Measurements from ENCODE around the gene RPEL1. TPM values are rescaled to one million over a fixed set of nuclear protein-coding genes. Genes with fewer than 3 reads are reported as not detected.
A peak's percentile ranks its signal among the peaks of the same experiment; 100 is the strongest.
"Not testable (repeated sequence)": the region's sequence is repeated elsewhere in the genome, so short reads cannot be mapped to it uniquely, and the experiment has no call there.

Gene RPEL1
- under 1 TPM in 1 of 2 donors, not detected in 1; 0.02 TPM for polyA plus RNA-seq

- H3K36me3 ChIP-seq (ENCODE audit: control insufficient read depth in 2 of 2, insufficient read depth in 2 of 2, low read length in 1 of 2); H3K27ac ChIP-seq (ENCODE audit: low read depth in 2 of 2, low read length in 1 of 2); H3K27me3 ChIP-seq (ENCODE audit: control insufficient read depth in 1 of 2, insufficient read depth in 2 of 2, low read length in 2 of 2); H3K4me1 ChIP-seq (ENCODE audit: control insufficient read depth in 2 of 2, insufficient read depth in 2 of 2, low read length in 1 of 2); H3K4me3 ChIP-seq (ENCODE audit: low read depth in 1 of 2, low read length in 2 of 2); H3K9me3 ChIP-seq (ENCODE audit: control insufficient read depth in 2 of 2, insufficient read depth in 1 of 2, low read depth in 1 of 2, low read length in 1 of 2): not testable (repeated sequence)
- 90 to 94% methylated on average over 7 of the region's 7 CpGs for WGBS, 2 donors
Measured at GRCh38 chr10:103245587-103245986, at the start of gene RPEL1. TSS of gene RPEL1 (plus strand) at chr10:103245887. CDS start at chr10:103245997, 110 bp downstream.

- WGBS, 2 donors, result 78 to 81% methylated on average over 2 of the region's 2 CpGs
- H3K4me1 ChIP-seq (ENCODE audit: control insufficient read depth in 2 of 2, insufficient read depth in 2 of 2, low read length in 1 of 2), result peaks cover 0 to 6% of the 10 kb centered on the region in 2 donors
- H3K27me3 ChIP-seq (ENCODE audit: control insufficient read depth in 1 of 2, insufficient read depth in 2 of 2, low read length in 2 of 2), result no peaks in the 10 kb centered on the region
- no peaks in the 10 kb centered on the region for H3K36me3 ChIP-seq (ENCODE audit: control insufficient read depth in 2 of 2, insufficient read depth in 2 of 2, low read length in 1 of 2)
- no peak overlapping the region for H3K4me3 ChIP-seq (ENCODE audit: low read depth in 1 of 2, low read length in 2 of 2)
- H3K27ac ChIP-seq (ENCODE audit: low read depth in 2 of 2, low read length in 1 of 2), result no peak overlapping the region
- no peaks in the 10 kb centered on the region for H3K9me3 ChIP-seq (ENCODE audit: control insufficient read depth in 2 of 2, insufficient read depth in 1 of 2, low read depth in 1 of 2, low read length in 1 of 2)
Measured at GRCh38 chr10:103196516-103196915, 49.2 kb upstream of the RPEL1 start.

- Histone ChIP-seq H3K9me3 (ENCODE audit: control insufficient read depth in 2 of 2, insufficient read depth in 1 of 2, low read depth in 1 of 2, low read length in 1 of 2) (no peaks in the 10 kb centered on the region), H3K4me3 (ENCODE audit: low read depth in 1 of 2, low read length in 2 of 2) (no peak overlapping the region), H3K27me3 (ENCODE audit: control insufficient read depth in 1 of 2, insufficient read depth in 2 of 2, low read length in 2 of 2) (no peaks in the 10 kb centered on the region), H3K4me1 (ENCODE audit: control insufficient read depth in 2 of 2, insufficient read depth in 2 of 2, low read length in 1 of 2) (peaks cover 0 to 6% of the 10 kb centered on the region in 2 donors), H3K36me3 (ENCODE audit: control insufficient read depth in 2 of 2, insufficient read depth in 2 of 2, low read length in 1 of 2) (no peaks in the 10 kb centered on the region), H3K27ac (ENCODE audit: low read depth in 2 of 2, low read length in 1 of 2) (peak overlapping the region; percentile 3 to 55)
- 80% methylated on average over 3 of the region's 3 CpGs for WGBS, 2 donors
Measured at GRCh38 chr10:103197174-103197573, 48.5 kb upstream of the RPEL1 start.

- Histone ChIP-seq H3K27me3 (ENCODE audit: control insufficient read depth in 1 of 2, insufficient read depth in 2 of 2, low read length in 2 of 2) (no peaks in the 10 kb centered on the region), H3K27ac (ENCODE audit: low read depth in 2 of 2, low read length in 1 of 2) (peak overlapping the region in 1 of 2 donors; percentile 15)
Measured at GRCh38 chr10:103197903-103198302, 47.8 kb upstream of the RPEL1 start.

GRCh38 chr10:103198648-103199047, 47.0 kb upstream of the RPEL1 start:
- no peaks in the 10 kb centered on the region for H3K36me3 ChIP-seq (ENCODE audit: control insufficient read depth in 2 of 2, insufficient read depth in 2 of 2, low read length in 1 of 2)
- no peaks in the 10 kb centered on the region for H3K9me3 ChIP-seq (ENCODE audit: control insufficient read depth in 2 of 2, insufficient read depth in 1 of 2, low read depth in 1 of 2, low read length in 1 of 2)
- H3K27me3 ChIP-seq (ENCODE audit: control insufficient read depth in 1 of 2, insufficient read depth in 2 of 2, low read length in 2 of 2), result no peaks in the 10 kb centered on the region
- WGBS, 2 donors, result 85 to 87% methylated on average over 8 of the region's 8 CpGs
- no peak overlapping the region for H3K4me3 ChIP-seq (ENCODE audit: low read depth in 1 of 2, low read length in 2 of 2)
- peaks cover 0 to 3% of the 10 kb centered on the region in 2 donors for H3K4me1 ChIP-seq (ENCODE audit: control insufficient read depth in 2 of 2, insufficient read depth in 2 of 2, low read length in 1 of 2)
- H3K27ac ChIP-seq (ENCODE audit: low read depth in 2 of 2, low read length in 1 of 2), result no peak overlapping the region

More at GRCh38 chr10:103197903-103198302, 47.8 kb upstream of the RPEL1 start:
- Histone ChIP-seq H3K36me3 (ENCODE audit: control insufficient read depth in 2 of 2, insufficient read depth in 2 of 2, low read length in 1 of 2) (no peaks in the 10 kb centered on the region), H3K9me3 (ENCODE audit: control insufficient read depth in 2 of 2, insufficient read depth in 1 of 2, low read depth in 1 of 2, low read length in 1 of 2) (no peaks in the 10 kb centered on the region), H3K4me1 (ENCODE audit: control insufficient read depth in 2 of 2, insufficient read depth in 2 of 2, low read length in 1 of 2) (peaks cover 0 to 6% of the 10 kb centered on the region in 2 donors), H3K4me3 (ENCODE audit: low read depth in 1 of 2, low read length in 2 of 2) (no peak overlapping the region)
- WGBS, 2 donors, result 62 to 74% methylated on average over 2 of the region's 2 CpGs

GRCh38 chr10:103199488-103199887, 46.2 kb upstream of the RPEL1 start:
- Histone ChIP-seq H3K36me3 (ENCODE audit: control insufficient read depth in 2 of 2, insufficient read depth in 2 of 2, low read length in 1 of 2) (no peaks in the 10 kb centered on the region), H3K27ac (ENCODE audit: low read depth in 2 of 2, low read length in 1 of 2) (no peak overlapping the region)

GRCh38 chr10:103202319-103202718, 43.4 kb upstream of the RPEL1 start:
- Histone ChIP-seq H3K27me3 (ENCODE audit: control insufficient read depth in 1 of 2, insufficient read depth in 2 of 2, low read length in 2 of 2) (no peaks in the 10 kb centered on the region), H3K36me3 (ENCODE audit: control insufficient read depth in 2 of 2, insufficient read depth in 2 of 2, low read length in 1 of 2) (no peaks in the 10 kb centered on the region), H3K4me1 (ENCODE audit: control insufficient read depth in 2 of 2, insufficient read depth in 2 of 2, low read length in 1 of 2) (no peaks in the 10 kb centered on the region), H3K9me3 (ENCODE audit: control insufficient read depth in 2 of 2, insufficient read depth in 1 of 2, low read depth in 1 of 2, low read length in 1 of 2) (no peaks in the 10 kb centered on the region), H3K4me3 (ENCODE audit: low read depth in 1 of 2, low read length in 2 of 2) (no peak overlapping the region), H3K27ac (ENCODE audit: low read depth in 2 of 2, low read length in 1 of 2) (no peak overlapping the region)
- 72 to 84% methylated on average over 7 of the region's 7 CpGs for WGBS, 2 donors

More at GRCh38 chr10:103199488-103199887, 46.2 kb upstream of the RPEL1 start:
- no peaks in the 10 kb centered on the region for H3K27me3 ChIP-seq (ENCODE audit: control insufficient read depth in 1 of 2, insufficient read depth in 2 of 2, low read length in 2 of 2)
- 91 to 93% methylated on average over 1 of the region's 1 CpG for WGBS, 2 donors
- peaks cover 0 to 2% of the 10 kb centered on the region in 2 donors for H3K4me1 ChIP-seq (ENCODE audit: control insufficient read depth in 2 of 2, insufficient read depth in 2 of 2, low read length in 1 of 2)
- no peaks in the 10 kb centered on the region for H3K9me3 ChIP-seq (ENCODE audit: control insufficient read depth in 2 of 2, insufficient read depth in 1 of 2, low read depth in 1 of 2, low read length in 1 of 2)
- no peak overlapping the region for H3K4me3 ChIP-seq (ENCODE audit: low read depth in 1 of 2, low read length in 2 of 2)

- H3K27ac ChIP-seq (ENCODE audit: low read depth in 2 of 2, low read length in 1 of 2), result peak overlapping the region in 1 of 2 donors; percentile 71
- H3K36me3 ChIP-seq (ENCODE audit: control insufficient read depth in 2 of 2, insufficient read depth in 2 of 2, low read length in 1 of 2), result no peaks in the 10 kb centered on the region
- no peak overlapping the region for H3K4me3 ChIP-seq (ENCODE audit: low read depth in 1 of 2, low read length in 2 of 2)
- H3K9me3 ChIP-seq (ENCODE audit: control insufficient read depth in 2 of 2, insufficient read depth in 1 of 2, low read depth in 1 of 2, low read length in 1 of 2), result no peaks in the 10 kb centered on the region
- no peaks in the 10 kb centered on the region for H3K27me3 ChIP-seq (ENCODE audit: control insufficient read depth in 1 of 2, insufficient read depth in 2 of 2, low read length in 2 of 2)
- H3K4me1 ChIP-seq (ENCODE audit: control insufficient read depth in 2 of 2, insufficient read depth in 2 of 2, low read length in 1 of 2), result no peaks in the 10 kb centered on the region
- 69 to 77% methylated on average over 3 of the region's 3 CpGs for WGBS, 2 donors
Measured at GRCh38 chr10:103203466-103203865, 42.2 kb upstream of the RPEL1 start.

GRCh38 chr10:103204353-103205255, 41.1 kb upstream of the RPEL1 start:
- no peaks in the 10 kb centered on the region for H3K9me3 ChIP-seq (ENCODE audit: control insufficient read depth in 2 of 2, insufficient read depth in 1 of 2, low read depth in 1 of 2, low read length in 1 of 2)

GRCh38 chr10:103205401-103205800, 40.3 kb upstream of the RPEL1 start:
- H3K9me3 ChIP-seq (ENCODE audit: control insufficient read depth in 2 of 2, insufficient read depth in 1 of 2, low read depth in 1 of 2, low read length in 1 of 2); H3K4me1 ChIP-seq (ENCODE audit: control insufficient read depth in 2 of 2, insufficient read depth in 2 of 2, low read length in 1 of 2); H3K36me3 ChIP-seq (ENCODE audit: control insufficient read depth in 2 of 2, insufficient read depth in 2 of 2, low read length in 1 of 2); H3K27ac ChIP-seq (ENCODE audit: low read depth in 2 of 2, low read length in 1 of 2); H3K27me3 ChIP-seq (ENCODE audit: control insufficient read depth in 1 of 2, insufficient read depth in 2 of 2, low read length in 2 of 2); H3K4me3 ChIP-seq (ENCODE audit: low read depth in 1 of 2, low read length in 2 of 2): not testable (repeated sequence)
- 70 to 81% methylated on average over 4 of the region's 4 CpGs for WGBS, 2 donors

More at GRCh38 chr10:103204353-103205255, 41.1 kb upstream of the RPEL1 start:
- no peaks in the 10 kb centered on the region for H3K4me1 ChIP-seq (ENCODE audit: control insufficient read depth in 2 of 2, insufficient read depth in 2 of 2, low read length in 1 of 2)
- H3K36me3 ChIP-seq (ENCODE audit: control insufficient read depth in 2 of 2, insufficient read depth in 2 of 2, low read length in 1 of 2), result no peaks in the 10 kb centered on the region
- H3K27ac ChIP-seq (ENCODE audit: low read depth in 2 of 2, low read length in 1 of 2), result no peak overlapping the region
- 69 to 72% methylated on average over 8 of the region's 8 CpGs for WGBS, 2 donors
- H3K27me3 ChIP-seq (ENCODE audit: control insufficient read depth in 1 of 2, insufficient read depth in 2 of 2, low read length in 2 of 2), result no peaks in the 10 kb centered on the region
- no peak overlapping the region for H3K4me3 ChIP-seq (ENCODE audit: low read depth in 1 of 2, low read length in 2 of 2)
